Prostate gland (tissue), 2 donors: ENCODE data around the gene GSS. TPM values are rescaled to one million over a fixed set of nuclear protein-coding genes. Genes with fewer than 3 reads are reported as not detected.

ENCODE experiments used
- DNase-seq: peaks from one replicate; pipeline ENCODE4 v3.0.0-alpha.2; 2019; ENCODE audit warnings: low spot score
- H3K27ac ChIP-seq, 2 donors: fragments of 200-600 bp; sonication (generic); 2 replicates each; pipeline ENCODE4 v1.5.1; 2017 to 2019
- H3K27me3 ChIP-seq: fragments of 200-600 bp; sonication (generic); replicated peaks from 2 replicates; pipeline ENCODE4 v1.5.1; 2019; ENCODE audit not compliant: insufficient read depth
- H3K36me3 ChIP-seq, 2 donors: fragments of 200-600 bp; sonication (generic); 1 replicate in 1 of 2; 2 replicates in 1 of 2; pipeline versions ENCODE4 v1.5.1 to v1.8.1; 2017 to 2019
- H3K4me1 ChIP-seq: fragments of 200-600 bp; sonication (generic); replicated peaks from 2 replicates; pipeline ENCODE4 v1.5.1; 2019
- H3K4me3 ChIP-seq, 2 donors: fragments of 200-600 bp; sonication (generic); 2 replicates each; pipeline ENCODE4 v1.5.1; 2017 to 2019
- H3K9me3 ChIP-seq: fragments of 200-600 bp; sonication (generic); 2 replicates; pipeline ENCODE4 v1.5.1; 2017
- POLR2A ChIP-seq: fragments of 450-650 bp; IDR thresholded peaks from one replicate; pipeline ENCODE4 v1.6.1; 2016; ENCODE audit warnings: antibody characterized with exemption, mild to moderate bottlenecking
- POLR2AphosphoS5 ChIP-seq: sonication (generic); formaldehyde crosslinking; IDR thresholded peaks from one replicate; pipeline ENCODE4 v1.6.1; 2017; ENCODE audit warnings: antibody characterized with exemption
- WGBS: methylation state at CpG from one replicate; pipeline ENCODE4 v1.1.5; 2018; 5-methylcytosine and 5-hydroxymethylcytosine counted together
- intact Hi-C: fragments of 100-400 bp; cut with DNase I; formaldehyde crosslinking; loops from one replicate; pipeline ENCODE4 v1.14.2; 2022
- total RNA-seq, 2 donors: library from RNA; depleted of rRNA; stranded (reverse); fragments of >200 nt; gene quantifications; one replicate each; pipeline ENCODE4 v1.1.0, GENCODE V29; 2016
- TF ChIP-seq, protein P1 (sequence below), 4 experiments: fragments of 200-600 bp in 2 of 4; fragments of 450-650 bp in 2 of 4; sonication (generic) in 2 of 4; IDR thresholded peaks; 1 replicate in 3 of 4; 2 replicates in 1 of 4; pipeline ENCODE4 v1.5.1; 2016 to 2019; ENCODE audit warnings: antibody characterized with exemption in 4 of 4, mild to moderate bottlenecking in 2 of 4, moderate library complexity in 2 of 4

GSS gene
- total RNA-seq, 2 donors from 2014 or later = 84.4 to 101 TPM

- no peak for TF ChIP-seq POLR2AphosphoS5
- Histone ChIP-seq H3K4me3 (no peak overlapping the region), H3K27me3 (no peaks in the 10 kb centered on the region), H3K36me3 (peaks cover 0 to 25% of the 10 kb centered on the region in 2 donors), H3K4me1 (peaks cover 7% of the 10 kb centered on the region), H3K9me3 (no peaks in the 10 kb centered on the region), H3K27ac (no peak overlapping the region)
- WGBS = 95% methylated on average over 25 of the region's 26 CpGs
- DNase-seq = no peak
- intact Hi-C loops = no loop called here
These were observed 40.8 kb upstream of the GSS start for GRCh38 chr20:34996243-34997028.

DNA sequence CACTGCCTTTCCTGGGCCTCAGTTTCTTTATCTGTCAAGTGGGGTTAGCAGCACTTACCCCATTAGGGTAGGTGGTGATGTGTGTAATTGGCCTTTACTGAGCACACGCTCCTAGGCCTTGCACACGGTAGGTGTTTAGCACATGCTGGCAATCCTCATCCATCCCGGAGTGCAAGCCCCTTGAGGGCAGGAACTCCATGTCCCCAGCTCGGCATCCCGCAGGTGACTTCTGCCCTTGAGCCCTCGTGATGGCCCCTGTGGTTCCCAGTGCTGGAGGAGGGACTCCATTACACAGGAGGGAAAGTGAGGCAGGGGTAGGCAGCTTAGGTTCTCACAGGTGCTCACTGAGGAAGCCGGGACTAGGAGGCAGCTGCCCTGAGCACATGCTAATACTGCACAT is 40.1 kb upstream of the GSS start:
- Histone ChIP-seq H3K9me3 (no peaks in the 10 kb centered on the region), H3K27ac (no peak overlapping the region), H3K4me1 (peaks cover 7% of the 10 kb centered on the region), H3K4me3 (no peak overlapping the region), H3K27me3 (no peaks in the 10 kb centered on the region), H3K36me3 (peaks cover 0 to 22% of the 10 kb centered on the region in 2 donors)
- intact Hi-C loops = no loop called here
- TF ChIP-seq, protein P1, sequence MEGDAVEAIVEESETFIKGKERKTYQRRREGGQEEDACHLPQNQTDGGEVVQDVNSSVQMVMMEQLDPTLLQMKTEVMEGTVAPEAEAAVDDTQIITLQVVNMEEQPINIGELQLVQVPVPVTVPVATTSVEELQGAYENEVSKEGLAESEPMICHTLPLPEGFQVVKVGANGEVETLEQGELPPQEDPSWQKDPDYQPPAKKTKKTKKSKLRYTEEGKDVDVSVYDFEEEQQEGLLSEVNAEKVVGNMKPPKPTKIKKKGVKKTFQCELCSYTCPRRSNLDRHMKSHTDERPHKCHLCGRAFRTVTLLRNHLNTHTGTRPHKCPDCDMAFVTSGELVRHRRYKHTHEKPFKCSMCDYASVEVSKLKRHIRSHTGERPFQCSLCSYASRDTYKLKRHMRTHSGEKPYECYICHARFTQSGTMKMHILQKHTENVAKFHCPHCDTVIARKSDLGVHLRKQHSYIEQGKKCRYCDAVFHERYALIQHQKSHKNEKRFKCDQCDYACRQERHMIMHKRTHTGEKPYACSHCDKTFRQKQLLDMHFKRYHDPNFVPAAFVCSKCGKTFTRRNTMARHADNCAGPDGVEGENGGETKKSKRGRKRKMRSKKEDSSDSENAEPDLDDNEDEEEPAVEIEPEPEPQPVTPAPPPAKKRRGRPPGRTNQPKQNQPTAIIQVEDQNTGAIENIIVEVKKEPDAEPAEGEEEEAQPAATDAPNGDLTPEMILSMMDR (IDR thresholded peaks at IDR 0.05) = no peak
- TF ChIP-seq POLR2A (no peak), POLR2AphosphoS5 (no peak)
- no peak for DNase-seq
- WGBS = 99% methylated on average over 7 of the region's 7 CpGs

DNA sequence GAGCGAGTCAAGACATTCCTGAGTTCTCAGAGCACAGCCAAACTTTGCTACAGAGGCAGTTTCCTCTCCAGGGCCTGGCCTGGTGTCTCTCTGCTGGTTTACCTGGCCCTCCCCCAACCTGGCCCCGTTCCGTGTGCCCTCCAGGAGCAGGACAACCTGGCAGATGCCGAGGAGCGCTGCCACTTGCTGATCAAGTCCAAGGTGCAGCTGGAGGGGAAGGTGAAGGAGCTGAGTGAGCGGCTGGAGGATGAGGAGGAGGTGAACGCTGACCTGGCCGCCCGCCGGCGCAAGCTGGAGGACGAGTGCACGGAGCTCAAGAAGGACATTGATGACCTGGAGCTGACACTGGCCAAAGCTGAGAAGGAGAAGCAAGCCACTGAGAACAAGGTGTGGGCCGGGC is 39.6 kb upstream of the GSS start:
- intact Hi-C loops = no loop called here
- DNase-seq = no peak

GRCh38 chr20:34994509-34995131 is 39.0 kb upstream of the GSS start:
- Histone ChIP-seq H3K36me3 (peaks cover 0 to 17% of the 10 kb centered on the region in 2 donors), H3K4me1 (peaks cover 7% of the 10 kb centered on the region), H3K9me3 (no peaks in the 10 kb centered on the region), H3K27ac (no peak overlapping the region), H3K27me3 (no peaks in the 10 kb centered on the region), H3K4me3 (no peak overlapping the region)
- intact Hi-C loops = no loop called here
- no peak for DNase-seq
- 84% methylated on average over 14 of the region's 14 CpGs for WGBS
- TF ChIP-seq POLR2A = no peak
- TF ChIP-seq, protein P1 (IDR thresholded peaks at IDR 0.05) = no peak
- no peak for TF ChIP-seq POLR2AphosphoS5

More for the DNA sequence above, 39.6 kb upstream of the GSS start:
- Histone ChIP-seq H3K36me3 (peaks cover 0 to 17% of the 10 kb centered on the region in 2 donors), H3K9me3 (no peaks in the 10 kb centered on the region), H3K27me3 (no peaks in the 10 kb centered on the region), H3K4me3 (no peak overlapping the region), H3K4me1 (peaks cover 7% of the 10 kb centered on the region), H3K27ac (no peak overlapping the region)
- TF ChIP-seq POLR2A = no peak
- TF ChIP-seq, protein P1 (IDR thresholded peaks at IDR 0.05) = no peak
- no peak for TF ChIP-seq POLR2AphosphoS5
- 87% methylated on average over 14 of the region's 14 CpGs for WGBS

DNA sequence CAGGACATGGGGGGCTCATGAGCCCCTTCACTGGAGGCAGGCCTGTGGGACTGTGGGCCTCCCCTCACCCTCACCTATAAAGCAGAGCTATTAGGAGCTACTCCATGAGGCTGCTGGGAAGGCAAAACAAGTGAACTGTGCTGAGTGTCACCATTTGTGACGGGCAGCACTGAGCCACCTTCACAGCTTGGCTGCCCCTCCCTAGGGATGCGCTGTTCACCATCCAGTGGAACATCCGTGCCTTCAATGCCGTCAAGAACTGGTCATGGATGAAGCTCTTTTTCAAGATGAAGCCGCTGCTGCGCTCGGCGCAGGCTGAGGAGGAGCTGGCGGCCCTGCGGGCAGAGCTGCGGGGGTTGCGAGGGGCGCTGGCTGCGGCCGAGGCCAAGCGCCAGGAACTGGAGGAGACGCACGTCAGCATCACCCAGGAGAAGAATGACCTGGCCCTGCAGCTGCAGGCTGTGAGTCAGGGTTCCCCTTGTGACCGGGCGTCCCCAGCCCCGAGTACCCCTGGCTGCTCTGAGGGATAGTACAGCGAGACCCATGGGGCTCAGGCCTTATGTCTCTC is 38.4 kb upstream of the GSS start:
- DNase-seq = no peak
- Histone ChIP-seq H3K36me3 (peaks cover 0 to 17% of the 10 kb centered on the region in 2 donors), H3K27me3 (no peaks in the 10 kb centered on the region), H3K4me3 (no peak overlapping the region), H3K9me3 (no peaks in the 10 kb centered on the region), H3K4me1 (peaks cover 7% of the 10 kb centered on the region), H3K27ac (no peak overlapping the region)
- TF ChIP-seq POLR2AphosphoS5 (no peak), POLR2A (no peak)
- TF ChIP-seq, protein P1 (IDR thresholded peaks at IDR 0.05) = no peak
- 91% methylated on average over 22 of the region's 22 CpGs for WGBS
- intact Hi-C loops = no loop called here
